ENCODE data around the gene ASCL2. TPM values are rescaled to one million over a fixed set of nuclear protein-coding genes. Genes with fewer than 3 reads are reported as not detected.
A peak's percentile ranks its signal among the peaks of the same experiment; 100 is the strongest.

Gene ASCL2
- total RNA-seq, 2 donors from 2014 or later = 3.0 TPM; not detected in 1

GRCh38 chr11:2256951-2257700 lies 13.3 kb downstream of the ASCL2 start:
- intact Hi-C loops (cut with DNase I) = no loop called here
- Histone ChIP-seq H3K4me1 (no peaks in the 10 kb centered on the region), H3K27ac (no peak overlapping the region), H3K4me3 (no peak overlapping the region), H3K27me3 (no peaks in the 10 kb centered on the region), H3K9me3 (no peaks in the 10 kb centered on the region), H3K36me3 (replicated peaks in 1 of 2; ENCODE audit: insufficient read depth in 1 of 2, low read depth in 2 of 2) (no peaks in the 10 kb centered on the region)
- WGBS, 2 donors = 68 to 72% methylated on average over 12 to 31 of the region's 31 CpGs
- DNase-seq (peak in 1 of 4 donors; percentile 22), ATAC-seq (no peak)
- no peak for TF ChIP-seq POLR2A (IDR thresholded peaks at IDR 0.05)
- TF ChIP-seq, protein P1, sequence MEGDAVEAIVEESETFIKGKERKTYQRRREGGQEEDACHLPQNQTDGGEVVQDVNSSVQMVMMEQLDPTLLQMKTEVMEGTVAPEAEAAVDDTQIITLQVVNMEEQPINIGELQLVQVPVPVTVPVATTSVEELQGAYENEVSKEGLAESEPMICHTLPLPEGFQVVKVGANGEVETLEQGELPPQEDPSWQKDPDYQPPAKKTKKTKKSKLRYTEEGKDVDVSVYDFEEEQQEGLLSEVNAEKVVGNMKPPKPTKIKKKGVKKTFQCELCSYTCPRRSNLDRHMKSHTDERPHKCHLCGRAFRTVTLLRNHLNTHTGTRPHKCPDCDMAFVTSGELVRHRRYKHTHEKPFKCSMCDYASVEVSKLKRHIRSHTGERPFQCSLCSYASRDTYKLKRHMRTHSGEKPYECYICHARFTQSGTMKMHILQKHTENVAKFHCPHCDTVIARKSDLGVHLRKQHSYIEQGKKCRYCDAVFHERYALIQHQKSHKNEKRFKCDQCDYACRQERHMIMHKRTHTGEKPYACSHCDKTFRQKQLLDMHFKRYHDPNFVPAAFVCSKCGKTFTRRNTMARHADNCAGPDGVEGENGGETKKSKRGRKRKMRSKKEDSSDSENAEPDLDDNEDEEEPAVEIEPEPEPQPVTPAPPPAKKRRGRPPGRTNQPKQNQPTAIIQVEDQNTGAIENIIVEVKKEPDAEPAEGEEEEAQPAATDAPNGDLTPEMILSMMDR (IDR thresholded peaks at IDR 0.05) = no peak

- Histone ChIP-seq H3K9me3 (no peaks in the 10 kb centered on the region), H3K4me1 (no peaks in the 10 kb centered on the region), H3K27ac (no peak overlapping the region), H3K36me3 (replicated peaks in 1 of 2; ENCODE audit: insufficient read depth in 1 of 2, low read depth in 2 of 2) (no peaks in the 10 kb centered on the region), H3K27me3 (no peaks in the 10 kb centered on the region), H3K4me3 (no peak overlapping the region)
- DNase-seq (no peak), ATAC-seq (no peak)
- TF ChIP-seq, protein P1 (IDR thresholded peaks at IDR 0.05) = no peak
- TF ChIP-seq POLR2A (IDR thresholded peaks at IDR 0.05) = no peak
- WGBS, 2 donors = 76 to 85% methylated on average over 10 to 14 of the region's 14 CpGs
- intact Hi-C loops (cut with DNase I) = no loop called here
Measured at GRCh38 chr11:2256293-2256913, 14.0 kb downstream of the ASCL2 start.

DNA sequence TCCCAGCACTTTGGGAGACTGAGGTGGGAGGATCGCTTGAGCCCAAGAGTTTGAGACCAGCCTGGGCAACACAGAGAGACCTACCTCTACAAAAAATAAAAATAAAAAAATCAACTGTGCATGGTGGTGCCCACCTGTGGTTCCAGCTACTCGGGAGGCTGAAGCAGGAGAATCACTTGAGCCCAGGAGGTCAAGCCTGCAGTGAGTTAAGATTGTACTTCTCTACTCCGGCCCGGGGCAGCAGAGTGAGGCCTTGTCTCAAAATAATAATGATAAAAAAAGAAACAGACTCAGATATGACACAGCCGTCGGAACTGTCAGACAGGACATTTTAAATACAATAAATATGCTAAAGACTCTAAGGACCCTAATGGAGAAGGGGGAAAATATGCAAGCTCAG lies 18.4 kb downstream of the ASCL2 start:
- H3K36me3 ChIP-seq (replicated peaks in 1 of 2; ENCODE audit: insufficient read depth in 1 of 2, low read depth in 2 of 2) = no peaks in the 10 kb centered on the region

GRCh38 chr11:2251138-2251537 lies 19.2 kb downstream of the ASCL2 start:
- H3K27me3 ChIP-seq = no peaks in the 10 kb centered on the region
- H3K4me1 ChIP-seq = no peaks in the 10 kb centered on the region
- H3K9me3 ChIP-seq = no peaks in the 10 kb centered on the region
- DNase-seq (no peak), ATAC-seq (no peak)
- no peak overlapping the region for H3K4me3 ChIP-seq
- H3K27ac ChIP-seq = no peak overlapping the region
- intact Hi-C loops (cut with DNase I) = no loop called here
- TF ChIP-seq, protein P1 (IDR thresholded peaks at IDR 0.05) = no peak
- TF ChIP-seq POLR2A (IDR thresholded peaks at IDR 0.05) = no peak
- WGBS, 2 donors = 95 to 97% methylated on average over 6 of the region's 6 CpGs
- no peaks in the 10 kb centered on the region for H3K36me3 ChIP-seq (replicated peaks in 1 of 2; ENCODE audit: insufficient read depth in 1 of 2, low read depth in 2 of 2)

More for the DNA sequence above, 18.4 kb downstream of the ASCL2 start:
- intact Hi-C loops (cut with DNase I) = no loop called here
- TF ChIP-seq POLR2A (IDR thresholded peaks at IDR 0.05) = no peak
- TF ChIP-seq, protein P1 (IDR thresholded peaks at IDR 0.05) = no peak
- Histone ChIP-seq H3K9me3 (no peaks in the 10 kb centered on the region), H3K4me3 (no peak overlapping the region), H3K27ac (no peak overlapping the region), H3K4me1 (no peaks in the 10 kb centered on the region), H3K27me3 (no peaks in the 10 kb centered on the region)
- WGBS, 2 donors = 89 to 94% methylated on average over 6 of the region's 6 CpGs
- ATAC-seq (no peak), DNase-seq (no peak)
